Measurements from ENCODE around the gene PLS3.

- no peak for TF ChIP-seq RAD21 (IDR thresholded peaks at IDR 0.05; ENCODE audit: low read length)
- no peak for TF ChIP-seq MXI1 (IDR thresholded peaks at IDR 0.05; ENCODE audit: borderline replicate concordance, low read depth, low read length)
- no peak for TF ChIP-seq CTCF (conservative IDR thresholded peaks at IDR 0.05; ENCODE audit: low read depth, low read length)
- TF ChIP-seq POLR2A (IDR thresholded peaks at IDR 0.05; ENCODE audit: low read depth, low read length): no peak
- no peak for TF ChIP-seq MAFK (IDR thresholded peaks at IDR 0.05; ENCODE audit: low read depth, low read length)
These were observed 23.7 kb downstream of the PLS3 start for GRCh38 chrX:115584696-115585095.

Data from IMR-90 (cell line).